Chondrocyte (in vitro differentiated cells): ENCODE results near the gene PTPRQ. TPM values are rescaled to one million over a fixed set of nuclear protein-coding genes. Genes with fewer than 3 reads are reported as not detected.

Experiments
- DNase-seq: peaks from one replicate; pipeline ENCODE4 v3.0.0; 2021; ENCODE audit warnings: mixed read lengths, low spot score
- H3K27ac Mint-ChIP-seq: one replicate; pipeline ENCODE4 v1.8.0; 2021; ENCODE audit warnings: mild to moderate bottlenecking, moderate library complexity, mixed read lengths; ENCODE audit not compliant: unreplicated experiment
- H3K27me3 Mint-ChIP-seq: 2 replicates; pipeline ENCODE4 v1.8.0; 2021; ENCODE audit warnings: low read depth, mixed read lengths
- H3K36me3 Mint-ChIP-seq: 2 replicates; pipeline ENCODE4 v1.8.0; 2021; ENCODE audit warnings: low read depth, mixed read lengths
- H3K4me1 Mint-ChIP-seq: 2 replicates; pipeline ENCODE4 v1.8.0; 2021; ENCODE audit warnings: low read depth, mild to moderate bottlenecking, mixed read lengths
- H3K4me3 Mint-ChIP-seq: one replicate; pipeline ENCODE4 v1.8.0; 2021; ENCODE audit warnings: mild to moderate bottlenecking, moderate library complexity, mixed read lengths; ENCODE audit not compliant: unreplicated experiment
- H3K9me3 Mint-ChIP-seq: 2 replicates; pipeline ENCODE4 v1.8.0; 2021; ENCODE audit warnings: low read depth, mixed read lengths
- CTCF ChIP-seq: fragments of 200-600 bp; sonication (generic); IDR thresholded peaks from 2 replicates; pipeline ENCODE4 v1.5.0; 2021; ENCODE audit warnings: antibody characterized with exemption, mild to moderate bottlenecking, moderate library complexity
- total RNA-seq: library from RNA; stranded (reverse); gene quantifications from 3 replicates; pipeline ENCODE4 v1.2.1, GENCODE V29; 2021

PTPRQ gene
- total RNA-seq, 1 donor from 2014 or later = 0.10 TPM

DNA sequence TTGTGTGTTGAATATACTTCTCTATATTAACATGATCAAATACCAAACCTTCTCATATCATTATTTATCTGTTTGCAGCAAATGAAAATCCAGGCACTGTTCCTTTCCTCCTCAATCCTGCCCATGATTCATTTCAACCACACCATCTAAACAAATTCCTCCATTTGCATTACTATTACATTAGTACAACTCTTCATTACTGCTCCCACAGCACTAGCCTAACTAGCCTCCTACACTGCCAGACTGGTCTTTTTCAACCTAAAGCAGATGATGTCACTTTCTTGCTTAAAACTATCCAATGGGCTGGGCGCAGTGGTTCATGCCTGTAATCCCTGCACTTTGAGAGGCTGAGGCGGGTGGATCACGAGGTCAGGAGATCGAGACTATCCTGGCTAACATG lies 146.1 kb downstream of the PTPRQ start:
- peaks cover 26% of the 10 kb centered on the region for H3K4me1 Mint-ChIP-seq

GRCh38 chr12:80593766-80594165 lies 149.7 kb downstream of the PTPRQ start:
- peaks cover 2% of the 10 kb centered on the region for H3K36me3 Mint-ChIP-seq
- H3K27ac Mint-ChIP-seq = peak overlapping the region; percentile 49
- H3K27me3 Mint-ChIP-seq = no peaks in the 10 kb centered on the region
- DNase-seq = no peak
- TF ChIP-seq CTCF = no peak
- no peak overlapping the region for H3K4me3 Mint-ChIP-seq
- H3K4me1 Mint-ChIP-seq = peaks cover 24% of the 10 kb centered on the region
- H3K9me3 Mint-ChIP-seq = no peaks in the 10 kb centered on the region

More for the DNA sequence above, 146.1 kb downstream of the PTPRQ start:
- TF ChIP-seq CTCF = no peak
- no peak overlapping the region for H3K4me3 Mint-ChIP-seq
- H3K27me3 Mint-ChIP-seq = no peaks in the 10 kb centered on the region
- peaks cover 3% of the 10 kb centered on the region for H3K9me3 Mint-ChIP-seq
- peaks cover 3% of the 10 kb centered on the region for H3K36me3 Mint-ChIP-seq
- no peak overlapping the region for H3K27ac Mint-ChIP-seq
- no peak for DNase-seq

GRCh38 chr12:80596509-80596908 lies 152.5 kb downstream of the PTPRQ start:
- TF ChIP-seq CTCF = no peak
- Mint-ChIP-seq H3K9me3 (no peaks in the 10 kb centered on the region), H3K4me1 (peaks cover 22% of the 10 kb centered on the region), H3K4me3 (no peak overlapping the region), H3K27ac (no peak overlapping the region), H3K27me3 (no peaks in the 10 kb centered on the region), H3K36me3 (no peaks in the 10 kb centered on the region)
- DNase-seq = no peak

DNA sequence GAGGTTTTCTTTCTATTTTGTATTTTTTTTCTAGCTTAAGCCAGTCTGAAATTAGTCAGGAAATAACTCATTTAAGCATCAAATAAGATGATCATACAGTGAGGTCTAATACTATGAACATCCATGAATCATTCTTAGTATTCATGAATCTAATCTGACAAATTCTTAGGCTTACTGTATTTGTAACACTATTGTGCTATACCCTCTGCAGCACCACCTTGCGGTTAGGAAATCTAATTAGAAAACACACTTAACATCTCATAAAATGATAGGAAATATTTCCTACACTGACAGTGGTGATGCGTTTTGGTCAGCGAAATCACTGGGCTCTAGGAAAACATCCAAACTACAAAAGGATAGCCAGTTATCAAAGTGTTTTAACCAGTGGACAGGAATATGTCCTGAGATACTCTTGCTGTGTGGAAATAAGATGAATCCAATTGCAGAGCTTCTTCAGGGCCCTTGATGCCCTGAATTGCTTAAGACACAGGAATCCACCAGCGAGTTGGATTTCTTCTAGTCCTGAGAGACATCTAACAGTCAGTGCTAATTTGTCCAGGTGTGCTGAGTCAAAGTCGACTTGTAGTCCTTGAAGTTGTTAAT lies 154.1 kb downstream of the PTPRQ start:
- DNase-seq = no peak

GRCh38 chr12:80602455-80602854 lies 158.4 kb downstream of the PTPRQ start:
- Mint-ChIP-seq H3K27me3 (no peaks in the 10 kb centered on the region), H3K36me3 (no peaks in the 10 kb centered on the region), H3K4me1 (peaks cover 3% of the 10 kb centered on the region), H3K9me3 (no peaks in the 10 kb centered on the region), H3K4me3 (no peak overlapping the region), H3K27ac (no peak overlapping the region)
- no peak for DNase-seq
- no peak for TF ChIP-seq CTCF

More for the DNA sequence above, 154.1 kb downstream of the PTPRQ start:
- no peaks in the 10 kb centered on the region for H3K9me3 Mint-ChIP-seq
- peaks cover 22% of the 10 kb centered on the region for H3K4me1 Mint-ChIP-seq
- H3K4me3 Mint-ChIP-seq = no peak overlapping the region
- H3K36me3 Mint-ChIP-seq = no peaks in the 10 kb centered on the region
- H3K27me3 Mint-ChIP-seq = no peaks in the 10 kb centered on the region
- no peak overlapping the region for H3K27ac Mint-ChIP-seq
- TF ChIP-seq CTCF = peak; percentile 82
